GM12872 (cell line): Measurements from ENCODE around the gene PHOX2A.

Experiments used
- TF ChIP-seq, protein P1 (sequence below): IDR thresholded peaks from 3 replicates; pipeline ENCODE4 v1.5.1; 2011; ENCODE audit warnings: low read depth, mild to moderate bottlenecking, low read length, moderate library complexity; ENCODE audit not compliant: insufficient read depth

The PHOX2A gene

GRCh38 chr11:72236774-72237111, 7.2 kb downstream of the PHOX2A start:
- TF ChIP-seq, protein P1, sequence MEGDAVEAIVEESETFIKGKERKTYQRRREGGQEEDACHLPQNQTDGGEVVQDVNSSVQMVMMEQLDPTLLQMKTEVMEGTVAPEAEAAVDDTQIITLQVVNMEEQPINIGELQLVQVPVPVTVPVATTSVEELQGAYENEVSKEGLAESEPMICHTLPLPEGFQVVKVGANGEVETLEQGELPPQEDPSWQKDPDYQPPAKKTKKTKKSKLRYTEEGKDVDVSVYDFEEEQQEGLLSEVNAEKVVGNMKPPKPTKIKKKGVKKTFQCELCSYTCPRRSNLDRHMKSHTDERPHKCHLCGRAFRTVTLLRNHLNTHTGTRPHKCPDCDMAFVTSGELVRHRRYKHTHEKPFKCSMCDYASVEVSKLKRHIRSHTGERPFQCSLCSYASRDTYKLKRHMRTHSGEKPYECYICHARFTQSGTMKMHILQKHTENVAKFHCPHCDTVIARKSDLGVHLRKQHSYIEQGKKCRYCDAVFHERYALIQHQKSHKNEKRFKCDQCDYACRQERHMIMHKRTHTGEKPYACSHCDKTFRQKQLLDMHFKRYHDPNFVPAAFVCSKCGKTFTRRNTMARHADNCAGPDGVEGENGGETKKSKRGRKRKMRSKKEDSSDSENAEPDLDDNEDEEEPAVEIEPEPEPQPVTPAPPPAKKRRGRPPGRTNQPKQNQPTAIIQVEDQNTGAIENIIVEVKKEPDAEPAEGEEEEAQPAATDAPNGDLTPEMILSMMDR = no peak

DNA sequence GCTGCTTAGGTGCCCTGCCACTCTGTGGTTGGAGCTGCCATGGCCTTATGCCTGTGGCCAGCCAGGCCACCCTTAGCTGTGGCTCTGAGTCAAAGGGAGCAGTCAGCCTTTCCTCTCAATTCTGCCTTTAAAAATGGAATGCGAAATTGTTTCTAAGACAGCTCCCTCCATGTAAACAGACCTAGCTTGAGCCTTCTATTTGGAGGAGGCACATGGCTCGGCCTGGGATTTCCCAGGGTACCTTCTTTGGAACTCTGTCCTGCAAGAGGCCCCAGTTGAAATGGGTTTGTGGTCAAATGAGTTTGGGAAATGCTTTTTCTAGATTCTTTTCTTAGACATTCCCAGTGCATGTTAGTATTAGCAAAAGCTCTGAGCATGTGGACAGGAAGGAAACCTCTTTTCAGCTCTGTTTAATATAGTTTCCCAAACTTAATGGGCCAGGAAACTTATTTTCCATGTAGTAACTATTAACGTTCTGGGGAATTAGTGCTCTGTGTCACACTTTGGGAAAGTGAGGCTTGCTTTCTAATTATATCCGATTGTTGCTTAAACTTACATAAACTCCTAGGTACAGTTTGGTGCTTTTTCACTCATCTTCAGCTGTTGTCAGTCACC, 7.8 kb downstream of the PHOX2A start:
- TF ChIP-seq, protein P1 = no peak

- TF ChIP-seq, protein P1 = no peak
Observed at GRCh38 chr11:72235351-72236057, 8.5 kb downstream of the PHOX2A start.

DNA sequence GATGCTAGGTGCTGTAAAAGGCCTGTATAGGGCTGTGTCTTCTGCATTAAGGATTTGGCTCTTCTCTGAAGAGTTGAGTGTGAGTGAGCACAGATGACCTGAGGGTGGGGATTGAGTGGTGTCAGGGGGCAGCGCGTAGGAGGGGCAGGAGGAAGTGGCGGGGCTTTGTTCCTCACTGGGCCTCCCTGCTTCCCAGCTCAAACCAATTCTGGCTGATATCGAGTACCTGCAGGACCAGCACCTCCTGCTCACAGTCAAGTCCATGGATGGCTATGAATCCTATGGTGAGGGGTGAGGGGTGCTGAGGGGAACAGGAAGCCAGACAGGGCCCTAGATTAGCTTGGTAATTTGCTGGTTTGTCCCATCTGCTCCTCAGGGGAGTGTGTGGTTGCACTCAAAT, 9.1 kb downstream of the PHOX2A start:
- TF ChIP-seq, protein P1 = no peak

DNA sequence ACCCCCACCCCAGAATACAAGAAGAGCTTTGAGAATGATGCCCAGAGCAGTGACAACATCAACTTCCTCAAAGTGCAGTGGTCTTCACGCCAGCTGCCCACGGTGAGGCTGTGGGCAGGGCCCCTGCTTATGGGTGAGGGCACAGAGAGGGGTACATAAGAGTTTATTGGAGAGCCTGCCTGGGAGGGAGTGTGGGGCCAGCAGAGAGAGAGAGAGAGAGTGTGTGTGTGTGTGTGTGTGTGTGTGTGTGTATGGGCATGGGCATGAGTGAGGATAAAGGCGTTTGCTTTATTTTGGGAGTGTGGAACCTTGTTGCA, 9.5 kb downstream of the PHOX2A start:
- TF ChIP-seq, protein P1 = no peak

DNA sequence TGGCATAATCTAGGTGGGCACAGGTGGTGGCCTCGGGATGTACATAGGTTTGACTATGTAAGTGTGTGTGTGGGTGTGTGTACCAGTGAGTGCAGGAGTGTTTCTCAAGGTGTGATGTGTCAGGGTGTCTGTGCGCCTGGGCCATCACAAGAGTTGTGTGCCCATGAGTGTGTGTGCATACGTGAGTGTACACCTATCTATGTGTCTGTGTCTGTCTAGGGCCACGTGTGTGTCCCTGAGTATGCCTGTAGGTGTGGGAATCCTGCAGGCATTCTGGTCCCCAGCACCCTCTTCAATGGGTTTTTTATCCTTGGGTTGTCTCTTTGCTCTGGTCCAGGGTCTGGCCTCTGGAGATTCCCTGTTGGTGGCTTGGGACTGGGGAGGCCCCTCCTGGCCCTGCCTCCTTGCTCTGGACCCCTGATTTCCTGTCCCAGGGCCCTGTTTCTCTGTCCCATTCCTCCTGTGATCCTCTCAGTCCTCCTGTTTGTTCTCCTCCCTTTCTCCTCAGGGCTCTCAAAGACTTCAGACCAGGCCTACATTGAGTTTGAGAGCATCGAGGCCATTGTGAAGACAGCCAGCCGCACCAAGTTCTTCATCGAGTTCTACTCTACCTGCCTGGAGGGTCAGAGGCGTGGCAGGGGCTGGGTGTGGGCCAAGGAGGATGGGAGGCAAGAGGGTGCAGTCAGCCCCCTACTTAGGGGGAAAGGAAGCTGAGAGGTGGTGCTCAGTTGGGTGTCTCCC, 10.0 kb downstream of the PHOX2A start:
- TF ChIP-seq, protein P1 = no peak

GRCh38 chr11:72233056-72233772, 10.8 kb downstream of the PHOX2A start:
- TF ChIP-seq, protein P1 = no peak
